Pancreas (tissue), 10 donors: ENCODE results near the gene RAET1L. TPM values are rescaled to one million over a fixed set of nuclear protein-coding genes. Genes with fewer than 3 reads are reported as not detected.

ENCODE experiments used
- ATAC-seq, 4 donors: fragments of 200-7000 bp; cut with Tn5 transposase; one replicate each; pipeline versions ENCODE4 v1.8.0 to v1.9.1; 2020; ENCODE audit warnings: mild to moderate bottlenecking in 4 of 4, moderate library complexity in 4 of 4
- DNase-seq, 6 donors: peaks; one replicate each; pipeline ENCODE4 v3.0.0-alpha.2; 2020
- FAIRE-seq: peaks from 2 replicates; lab custom pipeline; 2012; peaks lifted over from hg19 to GRCh38; lab: Jason Lieb, UNC
- H3K27ac ChIP-seq, 4 donors: fragments of 200-600 bp; sonication (generic); 1 replicate in 3 of 4; 2 replicates in 1 of 4; pipeline versions ENCODE4 v1.5.0 to v1.8.0; 2020
- H3K27me3 ChIP-seq, 4 donors: fragments of 200-600 bp; one replicate each; pipeline ENCODE4 v1.8.0; 2021
- H3K36me3 ChIP-seq, 3 donors: fragments of 200-600 bp; sonication (generic) in 1 of 3; one replicate each; pipeline versions ENCODE4 v1.5.0 to v1.8.0; 2020 to 2021
- H3K4me1 ChIP-seq, 3 donors: fragments of 200-600 bp; one replicate each; pipeline ENCODE4 v1.8.0; 2021
- H3K4me3 ChIP-seq, 4 donors: fragments of 200-600 bp; sonication (generic) in 2 of 4; one replicate each; pipeline versions ENCODE4 v1.5.0 to v1.8.0; 2020 to 2021
- H3K9me3 ChIP-seq, 4 donors: fragments of 200-600 bp; one replicate each; pipeline ENCODE4 v1.8.0; 2021
- CTCF ChIP-seq, 4 donors: fragments of 200-600 bp; sonication (generic) in 3 of 4; IDR thresholded peaks; one replicate each; pipeline versions ENCODE4 v1.5.0 to v1.8.0; 2021; ENCODE audit warnings: antibody characterized with exemption in 4 of 4
- WGBS, 2 donors: extraction: QIAGEN DNeasy Blood & Tissue Kit; methylation state at CpG; one replicate each; pipeline ENCODE4 v1.1.7; 2013; 5-methylcytosine and 5-hydroxymethylcytosine counted together
- intact Hi-C, 3 donors: fragments of 100-400 bp; cut with DNase I; formaldehyde crosslinking; loops; one replicate each; pipeline versions ENCODE4 v1.11.1 to v1.14.2; 2022
- polyA plus RNA-seq, 2 donors: library from polyadenylated mRNA; stranded (reverse); fragments of 200-250 nt; gene quantifications; one replicate each; pipeline ENCODE4 v1.2.3, GENCODE V29; 2013
- total RNA-seq, 6 donors: library from RNA; stranded (reverse); fragmentation: NEBNext Ultra II Directional in 4 of 6; extraction: Animal tissue kit (Norgen Biotek cat#: 25700) in 4 of 6; gene quantifications; one replicate each; pipeline versions ENCODE4 v1.2.1 to v1.2.4, GENCODE V29; 2021 to 2023
- donor health status: healthy with polysubstance abuse.
- donor health status: DM: no; HTN: no; CAD: no; lungs with moderate emphysema.
- donor health status: DM: no; HTN: no; CAD: no.
- donor health status: control.
- donor health status: control.
- donor health status: Bipolar disorder and iron deficiency.
- donor health status: DM: yes; HTN: yes; CAD: no.
- donor health status: DM: no; HTN: no; CAD: no.
- donor health status: DM: no; HTN: no; CAD: no.
- donor health status: DM: yes; HTN: yes; CAD: no.

RAET1L gene
- total and polyA plus RNA-seq, 8 donors: 0.46 to 0.53 TPM; not detected in 6

- Histone ChIP-seq H3K27ac (no peak overlapping the region), H3K9me3 (no peaks in the 10 kb centered on the region), H3K36me3 (no peaks in the 10 kb centered on the region), H3K27me3 (peaks cover 0 to 18% (median 2%) of the 10 kb centered on the region in 4 donors), H3K4me3 (no peak overlapping the region), H3K4me1 (peaks cover 0 to 9% (median 0%) of the 10 kb centered on the region in 3 donors)
- no peak for TF ChIP-seq CTCF (IDR thresholded peaks at IDR 0.05)
- ATAC-seq (peak in 1 of 4 donors; percentile 39), DNase-seq (no peak), FAIRE-seq (no peak)
- intact Hi-C loops: no loop called here
- 81 to 89% methylated on average over 6 of the region's 6 CpGs for whole genome bisulfite sequencing, 2 donors
These were observed 8.0 kb upstream of the RAET1L start for GRCh38 chr6:150033207-150033771.

- 62 to 72% methylated on average over 8 of the region's 8 CpGs for WGBS, 2 donors
- DNase-seq (no peak), ATAC-seq (no peak), FAIRE-seq (no peak)
- peaks cover 0 to 12% (median 1%) of the 10 kb centered on the region in 4 donors for H3K27me3 ChIP-seq
- intact Hi-C loops: no loop called here
- TF ChIP-seq CTCF (IDR thresholded peaks at IDR 0.05): no peak
- H3K9me3 ChIP-seq: no peaks in the 10 kb centered on the region
- H3K4me3 ChIP-seq: no peak overlapping the region
- H3K27ac ChIP-seq: no peak overlapping the region
- no peaks in the 10 kb centered on the region for H3K36me3 ChIP-seq
- peaks cover 0 to 4% (median 0%) of the 10 kb centered on the region in 3 donors for H3K4me1 ChIP-seq
These were observed 7.3 kb upstream of the RAET1L start for GRCh38 chr6:150032598-150032997.

GRCh38 chr6:150030611-150031010 lies 5.3 kb upstream of the RAET1L start:
- no peaks in the 10 kb centered on the region for H3K36me3 ChIP-seq
- 62 to 67% methylated on average over 3 of the region's 3 CpGs for WGBS, 2 donors
- no peaks in the 10 kb centered on the region for H3K9me3 ChIP-seq
- no peaks in the 10 kb centered on the region for H3K4me1 ChIP-seq
- peaks cover 0 to 3% (median 0%) of the 10 kb centered on the region in 4 donors for H3K27me3 ChIP-seq
- intact Hi-C loops: no loop called here
- ATAC-seq (no peak), FAIRE-seq (no peak), DNase-seq (no peak)
- no peak for TF ChIP-seq CTCF (IDR thresholded peaks at IDR 0.05)
- H3K4me3 ChIP-seq: no peak overlapping the region
- H3K27ac ChIP-seq: no peak overlapping the region

- no peak overlapping the region for H3K4me3 ChIP-seq
- intact Hi-C loops: no loop called here
These were observed 4.4 kb upstream of the RAET1L start for GRCh38 chr6:150029749-150030148.

More at GRCh38 chr6:150029749-150030148, 4.4 kb upstream of the RAET1L start:
- H3K9me3 ChIP-seq: no peaks in the 10 kb centered on the region
- H3K36me3 ChIP-seq: no peaks in the 10 kb centered on the region
- WGBS, 2 donors: 71 to 73% methylated on average over 4 of the region's 4 CpGs
- no peak for FAIRE-seq
- H3K4me1 ChIP-seq: no peaks in the 10 kb centered on the region
- no peak for TF ChIP-seq CTCF (IDR thresholded peaks at IDR 0.05)
- no peak overlapping the region for H3K27ac ChIP-seq
- peaks cover 0 to 3% (median 0%) of the 10 kb centered on the region in 4 donors for H3K27me3 ChIP-seq
- no peak for DNase-seq
- ATAC-seq: no peak
